GM21526 (cell line): Measurements from ENCODE around the gene DLG1.
A peak's percentile ranks its signal among the peaks of the same experiment; 100 is the strongest.

Experiments
- ATAC-seq: cut with Tn5 transposase; IDR thresholded peaks from one replicate; pipeline ENCODE4 v1.9.1; 2021; ENCODE audit warnings: moderate library complexity; ENCODE audit not compliant: unreplicated experiment, low FRiP score

DLG1 gene

DNA sequence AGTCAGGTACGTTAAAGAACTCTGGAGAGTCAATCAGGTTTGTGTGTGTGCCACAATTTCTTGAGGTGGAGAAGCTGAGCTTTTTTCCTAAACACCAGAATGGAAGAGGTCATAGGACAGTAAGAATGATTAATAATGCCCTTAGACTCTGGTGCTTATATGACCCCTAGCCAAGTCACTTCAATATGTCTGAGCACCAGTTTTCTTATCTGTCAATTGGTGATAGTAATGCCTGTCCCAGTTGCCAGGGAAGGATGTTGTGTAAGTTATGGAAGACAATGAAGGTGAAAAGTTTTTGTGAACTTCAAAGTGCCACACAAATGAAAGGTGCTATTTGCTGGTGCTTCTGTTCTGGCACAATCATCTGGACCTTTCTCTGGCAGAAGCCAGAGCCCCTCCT, 22.2 kb upstream of the DLG1 start:
- ATAC-seq = no peak

DNA sequence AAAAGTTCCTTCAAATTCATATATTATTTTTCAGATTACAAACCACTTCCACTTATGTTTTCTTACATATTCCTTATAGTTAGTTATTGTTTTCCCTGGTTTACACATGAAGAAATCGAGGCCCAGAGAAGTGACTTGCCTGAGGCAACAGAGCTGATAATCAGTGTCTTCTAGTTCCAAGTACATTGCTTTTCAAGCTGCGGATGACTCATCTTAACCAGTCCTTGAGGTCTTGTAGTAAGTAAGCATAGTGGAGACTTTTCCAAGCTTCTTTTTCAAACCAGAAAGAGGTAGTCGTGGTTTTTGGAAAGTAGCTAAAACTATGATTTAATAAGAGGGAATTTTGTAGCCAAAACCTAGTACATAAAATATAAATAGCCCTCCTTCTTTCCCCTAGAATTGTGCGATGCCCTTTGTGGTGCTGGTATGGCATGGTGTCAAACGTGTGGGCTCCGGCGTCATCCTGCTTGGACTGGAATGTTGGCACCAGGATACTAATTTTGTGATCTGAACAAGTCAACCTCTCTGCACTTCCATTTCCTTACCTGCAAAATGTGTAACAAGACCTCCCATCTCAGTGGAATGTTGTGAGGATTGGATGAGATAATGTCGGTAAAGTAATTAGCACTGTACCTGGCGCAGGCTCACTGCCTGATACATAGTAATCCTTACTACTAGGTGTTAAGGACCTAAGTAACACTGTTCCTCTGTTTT, 19.0 kb upstream of the DLG1 start:
- ATAC-seq = no peak

DNA sequence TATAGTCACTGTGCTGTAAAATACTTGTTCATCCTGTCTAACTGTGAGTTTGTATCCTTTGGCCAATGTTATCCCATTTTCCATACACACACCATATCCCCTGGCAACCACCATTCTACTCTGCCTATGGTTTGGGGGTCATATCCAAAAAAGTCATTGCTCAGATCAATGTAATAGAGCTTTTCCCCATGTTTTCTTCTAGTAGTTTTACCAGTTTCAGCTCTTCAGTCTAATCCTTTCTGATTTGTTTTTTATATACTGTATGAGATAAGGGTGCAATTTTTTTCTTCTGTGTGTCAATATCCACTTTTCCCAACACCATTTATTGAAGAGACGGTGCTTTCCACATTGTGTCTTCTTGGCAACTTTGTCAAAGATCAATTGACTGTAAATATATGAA, 14.0 kb upstream of the DLG1 start:
- ATAC-seq = no peak

DNA sequence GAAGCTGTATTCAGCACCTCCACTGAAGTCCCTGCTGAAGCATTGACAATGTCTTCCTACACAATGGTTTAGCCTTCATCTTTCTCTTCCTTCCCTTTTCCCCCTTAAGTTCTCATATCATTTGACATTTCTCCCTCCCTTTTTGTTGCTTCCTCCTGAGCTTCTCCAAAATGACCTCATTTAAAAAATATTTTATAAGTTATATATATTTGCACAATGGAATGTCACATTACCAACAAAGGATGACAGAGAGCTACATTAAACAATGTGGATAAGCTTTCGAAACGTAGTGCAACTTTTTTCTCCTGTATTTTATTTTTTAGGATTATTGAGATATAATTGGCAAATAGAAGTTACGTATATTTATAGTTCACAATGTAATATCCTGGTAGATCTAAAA, 13.2 kb upstream of the DLG1 start:
- no peak for ATAC-seq

DNA sequence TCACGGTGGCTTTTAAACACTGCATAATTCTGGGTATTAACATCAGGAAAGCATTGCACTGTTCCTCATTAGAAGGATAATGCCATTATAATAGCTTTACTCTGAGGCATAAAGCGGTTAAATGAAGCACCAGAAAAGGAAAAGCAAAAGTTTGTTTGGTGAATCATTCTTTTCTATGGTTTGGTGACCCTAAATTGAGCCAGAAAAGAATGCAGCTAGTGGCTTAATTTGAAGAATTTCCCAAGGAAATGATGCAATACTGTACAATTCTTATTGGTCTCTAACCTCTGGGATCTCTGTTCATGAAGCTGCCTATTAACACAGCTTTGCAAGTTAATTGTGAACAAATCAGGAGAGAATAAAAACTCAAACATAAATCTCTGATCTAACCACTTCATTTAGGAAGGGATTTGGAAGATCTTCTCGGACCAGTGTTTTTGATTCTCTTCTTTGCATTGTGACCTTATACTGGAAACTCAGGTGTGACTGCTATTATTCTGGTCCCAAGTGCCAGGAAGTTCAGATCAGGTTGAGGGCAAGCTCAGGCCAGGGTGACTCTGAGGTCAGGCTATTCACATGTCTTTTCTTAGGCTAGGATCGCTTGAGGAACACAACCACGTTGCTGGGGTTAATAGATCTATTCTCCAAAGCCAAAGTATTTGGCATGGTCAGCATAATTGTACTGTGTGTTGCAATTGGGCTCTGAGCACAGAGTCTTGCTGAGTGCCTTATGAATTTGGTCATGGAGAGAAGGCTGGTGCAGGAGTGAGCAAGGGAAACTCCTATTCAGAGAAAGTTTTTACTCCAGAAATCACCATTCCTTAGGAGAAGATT, 11.3 kb upstream of the DLG1 start:
- ATAC-seq = no peak

DNA sequence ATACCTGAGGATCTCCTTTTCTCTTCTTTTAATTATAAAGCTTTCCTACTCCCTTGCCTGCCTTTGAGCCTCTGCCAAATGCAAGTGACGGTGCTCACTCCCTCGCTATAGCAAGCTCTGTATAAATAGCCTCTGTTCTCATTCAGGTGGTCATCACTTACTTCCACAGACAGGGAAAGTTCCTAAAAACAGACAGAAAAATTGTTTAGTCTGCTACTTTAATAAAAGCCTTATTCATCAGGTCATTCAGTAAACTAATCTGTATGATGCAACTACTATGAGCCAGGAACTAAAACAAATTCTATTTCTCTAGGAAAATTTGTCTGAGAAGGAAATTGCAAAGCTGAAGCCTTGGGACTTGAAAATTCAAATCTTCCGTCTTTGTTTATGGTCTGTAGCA, 10.2 kb upstream of the DLG1 start:
- ATAC-seq = no peak

DNA sequence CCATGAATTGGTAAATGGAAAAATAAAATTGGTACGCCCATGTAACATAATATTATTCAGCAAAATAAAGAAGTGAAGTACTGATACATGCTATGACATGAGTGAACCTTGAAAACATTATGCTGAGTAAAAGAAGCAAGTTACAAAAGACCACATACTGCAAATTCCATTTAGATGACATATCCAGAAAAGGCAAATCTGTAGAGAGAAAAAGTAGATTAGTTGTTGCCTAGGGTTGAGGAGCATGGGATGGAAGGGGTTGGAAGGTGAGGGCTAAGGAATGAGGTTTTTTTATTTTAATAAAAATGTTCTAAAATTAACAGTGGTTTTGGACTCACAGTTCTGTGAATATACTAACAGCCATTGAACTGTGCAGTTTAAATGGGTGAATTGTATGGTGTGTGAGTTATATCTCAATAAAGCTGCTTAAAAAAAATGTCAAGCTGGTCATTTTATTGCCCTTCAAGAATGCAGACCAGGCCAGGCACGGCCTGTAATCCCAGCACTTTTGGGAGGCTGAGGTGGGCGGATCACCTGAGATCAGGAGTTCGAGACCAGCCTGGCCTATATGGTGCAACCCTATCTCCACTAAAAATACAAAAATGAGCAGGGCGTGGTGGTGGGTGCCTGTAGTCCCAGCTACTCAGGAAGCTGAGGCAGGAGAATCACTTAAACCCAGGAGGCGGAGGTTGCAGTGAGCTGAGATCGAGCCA, 8.1 kb upstream of the DLG1 start:
- no peak for ATAC-seq

DNA sequence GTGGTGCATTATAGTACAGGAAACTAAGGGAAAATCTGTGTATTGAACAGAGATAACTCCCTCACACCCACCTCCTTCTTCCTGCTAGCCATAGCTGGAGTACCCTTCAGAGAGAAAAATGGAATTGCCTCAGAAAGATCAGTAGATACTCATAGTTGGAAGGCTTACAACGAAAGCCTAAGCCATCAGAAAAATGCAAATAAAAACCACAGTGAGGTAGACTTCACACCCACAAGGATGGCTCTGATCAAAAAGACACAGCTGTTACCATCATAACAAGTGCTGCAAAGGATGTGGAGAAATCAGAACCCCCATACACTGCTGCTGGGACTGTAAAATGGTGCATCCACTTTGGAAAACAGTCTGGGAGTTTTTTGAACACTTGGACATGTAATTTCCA, 7.4 kb upstream of the DLG1 start:
- ATAC-seq = peak; percentile 91

DNA sequence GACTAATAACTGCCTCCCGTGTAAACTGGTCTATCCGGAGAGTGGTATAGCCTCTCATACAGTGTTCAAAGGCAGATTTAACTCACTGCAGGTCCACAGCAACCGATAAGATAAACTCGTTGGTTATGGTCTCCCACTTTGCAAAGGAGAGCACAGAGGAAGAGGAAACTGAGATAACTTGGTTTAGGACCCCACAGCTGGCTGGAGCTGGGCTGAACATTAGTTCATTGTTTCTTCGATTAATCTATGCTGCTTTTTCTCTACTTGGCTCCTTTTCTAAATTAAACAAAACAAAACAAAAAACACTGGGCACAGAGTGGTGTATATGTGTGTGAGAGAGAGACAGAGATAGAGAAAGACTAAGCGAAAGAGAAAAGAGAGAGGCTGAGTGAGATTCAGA, 5.0 kb upstream of the DLG1 start:
- no peak for ATAC-seq

DNA sequence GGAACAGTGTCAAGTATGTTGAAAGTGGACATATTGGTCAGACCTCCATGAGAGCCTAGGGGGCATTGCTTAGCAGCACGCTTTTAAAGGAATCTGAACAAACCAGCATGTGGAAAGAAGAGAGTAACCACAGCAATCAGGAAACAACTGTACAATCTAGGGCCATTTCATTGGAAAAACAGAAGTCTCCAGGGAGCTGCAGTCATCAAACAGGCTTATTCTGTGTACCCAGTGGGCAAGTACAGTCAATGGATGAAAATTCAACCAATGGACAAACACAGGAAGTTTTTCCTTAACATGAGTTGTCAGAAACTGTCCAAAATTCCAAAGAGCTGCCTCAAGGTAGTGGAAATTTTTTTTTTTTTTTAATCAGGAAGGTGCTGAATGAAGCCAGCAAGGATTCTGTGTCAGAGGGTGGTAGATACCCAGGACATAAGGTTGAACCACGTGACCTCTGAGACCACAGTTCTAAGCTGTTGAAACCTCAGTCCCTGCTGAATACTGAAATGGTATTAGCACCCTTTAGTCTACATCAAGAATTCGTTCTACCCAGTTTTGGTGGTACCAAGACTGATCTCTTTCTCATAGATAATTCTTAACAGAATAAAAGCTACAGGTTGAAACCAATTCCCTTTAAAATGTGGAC, 4.4 kb upstream of the DLG1 start:
- no peak for ATAC-seq

DNA sequence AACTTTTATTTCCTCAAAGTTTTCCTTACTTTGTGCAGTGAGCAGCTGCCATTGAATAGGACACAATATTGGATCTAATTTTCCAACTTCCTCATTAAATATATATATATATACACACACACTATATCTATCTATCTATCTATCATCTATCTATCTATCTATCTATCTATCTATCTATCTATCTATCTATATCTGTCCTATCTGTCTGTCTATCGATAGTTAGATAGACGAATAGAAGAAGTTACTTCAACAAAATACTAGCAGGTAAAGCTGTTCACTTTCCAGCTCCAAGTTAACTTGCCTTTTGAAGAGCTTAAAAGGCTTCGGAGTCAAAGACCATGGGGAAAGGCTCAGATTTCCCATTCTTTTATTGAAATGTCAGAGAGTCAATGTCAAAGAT, 3.6 kb upstream of the DLG1 start:
- no peak for ATAC-seq

DNA sequence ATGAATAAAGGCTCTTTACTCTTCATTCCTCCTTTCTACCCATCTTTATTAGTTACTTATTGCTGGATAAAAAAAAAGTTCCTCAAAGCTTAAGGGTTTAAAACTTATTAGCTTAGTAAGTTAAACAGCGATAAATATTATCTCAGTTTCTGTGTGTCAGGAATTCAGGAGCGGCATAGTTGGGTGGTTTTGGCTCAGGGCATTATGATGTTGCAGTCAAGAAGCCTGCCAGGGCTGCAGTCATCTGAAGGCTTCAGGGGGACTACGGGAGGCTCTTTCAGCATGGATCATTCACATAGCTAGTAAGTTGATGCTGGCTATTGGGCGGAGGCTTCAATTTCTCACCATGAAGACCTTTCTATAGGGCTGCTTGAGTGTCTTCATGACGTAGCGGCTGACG, 1.9 kb upstream of the DLG1 start:
- ATAC-seq = no peak

DNA sequence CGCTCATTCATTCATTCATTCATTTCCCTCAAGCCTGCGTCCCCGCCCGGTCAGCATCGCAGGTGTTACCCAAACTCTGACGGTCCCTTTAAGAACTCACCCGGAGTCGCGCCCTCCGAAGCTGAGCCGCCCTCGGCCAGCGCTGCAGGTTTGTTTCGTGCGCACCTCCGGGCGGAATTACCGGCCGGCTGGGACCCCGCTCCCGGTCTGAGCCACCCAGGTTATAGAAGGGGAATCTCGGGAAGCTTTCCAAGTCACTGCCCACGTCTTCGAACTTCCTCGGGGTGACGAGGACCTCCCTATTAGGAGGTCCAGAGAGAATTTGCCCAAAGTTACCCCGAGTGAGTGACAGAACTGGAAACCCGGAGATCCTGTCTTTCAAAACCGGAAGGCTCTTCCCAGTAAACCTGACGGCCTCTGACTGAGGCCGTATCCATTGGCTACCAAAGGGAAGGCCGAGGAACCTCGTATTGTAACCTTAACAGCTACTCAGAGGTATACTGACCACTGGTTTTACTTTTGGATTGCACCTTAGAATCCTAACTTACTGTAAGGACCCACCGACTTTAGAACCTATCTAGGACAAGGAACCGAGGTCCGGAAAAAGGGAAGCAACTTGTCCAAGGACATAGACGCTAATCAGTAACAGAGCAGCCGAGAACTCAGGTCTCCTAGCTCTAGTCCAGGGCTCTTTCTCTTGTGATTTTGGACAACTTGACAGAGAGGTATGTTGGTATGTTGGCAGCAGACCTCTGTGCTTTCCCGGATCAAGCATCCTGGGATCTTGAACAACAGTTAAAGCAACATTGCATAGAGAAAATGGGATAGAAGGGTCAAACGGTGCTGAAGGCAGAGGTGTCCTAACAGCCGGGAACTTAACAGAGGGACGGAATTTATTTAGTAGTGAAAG, 788 bp upstream of the DLG1 start:
- ATAC-seq = peak; percentile 25

DNA sequence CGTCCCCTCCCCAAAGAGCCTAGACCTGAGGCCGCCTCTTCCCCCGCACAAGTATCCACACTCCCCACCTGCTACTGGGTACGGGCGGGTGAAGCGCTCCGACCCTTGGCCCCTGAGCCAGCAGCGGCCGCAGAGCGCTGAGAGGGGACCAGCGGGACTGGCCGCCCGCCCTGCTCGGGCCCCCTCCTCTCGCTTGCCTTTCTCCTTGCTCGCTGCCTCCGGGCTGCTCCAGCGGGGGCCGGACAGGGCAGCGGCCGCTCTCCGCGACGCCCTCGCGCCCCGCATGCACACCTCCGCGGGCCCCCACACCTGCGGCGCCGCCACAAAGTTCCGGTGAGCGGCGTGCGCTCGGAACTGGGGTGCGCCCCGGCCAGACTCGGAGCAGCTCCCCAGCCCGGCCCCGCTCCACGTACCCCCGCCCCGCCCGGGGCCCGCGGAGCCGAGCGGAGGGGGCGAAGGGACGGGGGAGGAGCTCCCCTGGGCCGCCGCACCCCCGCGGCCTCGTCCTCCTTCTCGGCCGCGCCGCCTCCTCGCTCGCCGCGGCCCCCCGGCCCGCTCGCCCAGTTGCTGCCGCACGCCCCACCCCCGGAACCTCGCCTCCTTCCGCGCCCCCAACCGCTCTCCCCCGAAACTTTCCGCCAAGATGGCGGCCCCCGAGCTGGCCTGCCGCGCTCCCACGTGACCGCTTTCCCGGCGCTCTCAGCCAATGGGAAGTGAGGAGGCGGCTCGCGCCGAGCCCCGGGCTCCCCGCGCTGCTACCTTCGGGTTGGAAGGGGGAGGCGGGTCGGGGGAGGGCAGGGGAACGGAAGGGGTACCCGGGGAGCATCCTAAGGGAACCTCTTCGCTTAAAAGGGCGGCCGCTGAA, 704 bp downstream of the DLG1 start:
- peak; percentile 68 for ATAC-seq

DNA sequence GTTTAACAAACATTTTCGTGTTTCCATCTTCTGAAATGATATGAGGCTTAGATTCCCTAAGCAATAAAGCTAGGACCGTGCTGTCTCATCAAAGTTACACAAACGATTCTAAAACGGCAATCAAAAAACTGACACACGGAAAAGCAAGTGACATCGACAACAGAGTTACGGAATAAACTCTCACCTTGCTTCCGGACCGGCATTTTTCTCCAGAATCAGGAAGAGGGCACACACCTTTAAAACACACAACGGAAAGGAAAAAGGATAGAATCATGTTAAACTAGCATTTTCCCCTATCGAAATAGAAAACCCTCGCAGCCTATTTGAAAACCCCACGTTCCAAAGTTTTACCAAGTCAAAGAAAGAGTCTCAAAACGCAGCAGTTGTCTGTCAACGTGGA, 1.4 kb downstream of the DLG1 start:
- ATAC-seq = no peak

DNA sequence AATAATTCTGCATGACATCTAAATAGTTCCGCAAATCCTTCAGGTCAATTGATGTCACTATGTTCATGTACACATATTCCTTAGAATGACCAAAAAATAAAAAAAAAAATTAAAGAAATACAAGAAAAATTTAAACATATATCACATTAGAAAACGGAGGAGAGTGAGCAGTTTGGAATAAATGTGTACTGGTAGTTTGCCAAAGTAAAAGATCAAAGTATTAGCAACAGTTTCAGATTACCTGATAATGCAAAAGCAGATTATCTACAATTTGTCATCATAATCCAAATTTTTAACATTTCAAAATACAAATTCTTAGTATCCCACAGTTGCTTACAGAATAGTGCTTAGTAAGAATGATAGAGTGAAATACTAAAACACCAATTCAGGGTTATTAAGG, 1.9 kb downstream of the DLG1 start:
- ATAC-seq = no peak

DNA sequence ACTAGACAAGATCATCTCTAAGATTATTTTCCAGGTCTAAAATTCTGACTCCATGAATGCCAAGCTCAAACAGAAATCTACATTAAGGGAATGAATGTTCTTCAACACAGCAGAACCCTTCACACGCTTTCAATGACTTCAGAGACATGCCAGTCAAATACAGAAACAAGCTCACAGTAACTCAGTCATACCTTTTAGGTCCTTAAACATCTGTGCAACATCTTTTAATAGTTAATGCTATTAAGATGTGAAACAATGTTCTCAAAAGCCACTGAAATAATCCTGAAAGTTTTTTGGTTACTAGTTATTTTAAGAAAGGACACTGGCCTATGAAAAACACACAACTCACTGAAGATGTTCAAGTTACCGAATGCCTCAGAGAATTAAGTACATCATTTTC, 2.5 kb downstream of the DLG1 start:
- ATAC-seq = no peak

DNA sequence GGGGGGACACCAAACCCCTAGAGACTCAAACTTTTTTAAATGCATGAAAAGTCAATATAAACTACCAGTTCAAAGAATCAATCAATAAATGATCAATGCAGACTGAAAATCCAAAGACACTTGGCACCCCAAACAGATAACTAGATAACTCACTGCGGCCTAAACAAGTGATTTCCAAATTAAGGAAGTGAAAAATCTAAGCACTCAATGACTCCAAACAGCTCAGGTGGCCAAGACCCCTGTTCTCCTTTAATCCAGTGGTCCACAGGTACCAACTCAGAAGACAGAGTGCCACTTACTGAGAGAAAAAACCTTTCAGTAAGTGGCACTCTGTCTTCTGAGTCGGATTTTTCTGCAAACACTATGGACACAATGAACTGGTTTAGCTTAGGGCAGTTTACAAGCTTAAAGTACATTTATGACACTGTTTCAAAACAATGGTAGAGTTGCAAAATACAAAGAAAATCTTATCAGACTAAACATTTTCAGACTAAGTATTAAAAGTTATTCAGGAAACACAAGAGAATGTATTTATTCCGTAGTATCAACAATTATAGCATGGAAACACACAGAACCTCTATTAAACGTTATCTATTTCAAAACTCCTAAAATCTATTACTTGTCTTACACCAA, 4.7 kb downstream of the DLG1 start:
- no peak for ATAC-seq

DNA sequence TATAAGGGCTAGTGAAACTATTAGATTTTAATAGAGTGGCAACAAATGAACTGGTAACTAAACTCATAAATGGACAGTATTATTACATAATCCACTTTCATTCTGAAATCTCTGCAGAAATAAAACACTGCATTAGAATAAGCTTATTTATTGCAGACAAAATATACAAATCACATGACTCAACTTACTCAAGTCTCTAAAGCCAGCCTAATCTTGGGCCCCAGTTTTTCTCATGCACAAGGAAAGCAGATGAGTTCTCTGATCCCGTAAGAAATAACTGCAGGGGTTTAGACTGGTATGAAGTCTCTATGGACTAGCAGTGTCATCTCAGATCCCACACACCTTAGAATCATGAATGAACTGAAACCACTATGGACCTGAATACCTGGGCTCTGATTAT, 5.8 kb downstream of the DLG1 start:
- no peak for ATAC-seq
